CD4-positive, CD25-positive, alpha-beta regulatory T cell (primary cell): ENCODE measurements around the gene MAPK6. TPM values are rescaled to one million over a fixed set of nuclear protein-coding genes. Genes with fewer than 3 reads are reported as not detected.

Experiments
- ATAC-seq, 2 donors: fragments of 150-1000 bp; cut with Tn5 transposase; one replicate each; pipeline ENCODE4 v1.10.0; 2021; ENCODE audit warnings: low read depth in 2 of 2, moderate number of reproducible peaks in 2 of 2, moderate library complexity in 1 of 2
- DNase-seq, 3 donors: peaks; one replicate each; pipeline versions ENCODE4 v3.0.0 to v3.0.0-alpha.2; 2012 to 2022; ENCODE audit warnings: mixed read lengths in 1 of 3
- H3K27ac ChIP-seq: one replicate; pipeline ENCODE4 v1.7.0; 2013; ENCODE audit warnings: mild to moderate bottlenecking, low read length; ENCODE audit not compliant: insufficient read depth, poor library complexity, severe bottlenecking
- H3K27me3 ChIP-seq: one replicate; pipeline ENCODE4 v1.7.0; 2013; ENCODE audit warnings: low read length; ENCODE audit not compliant: control insufficient read depth, insufficient read depth
- H3K36me3 ChIP-seq: one replicate; pipeline ENCODE4 v1.7.0; 2013; ENCODE audit warnings: mild to moderate bottlenecking, low read length, moderate library complexity; ENCODE audit not compliant: control insufficient read depth, insufficient read depth
- H3K4me1 ChIP-seq: 2 replicates; pipeline ENCODE4 v1.7.0; 2013; ENCODE audit warnings: mild to moderate bottlenecking, low read length; ENCODE audit not compliant: insufficient read depth, control insufficient read depth, poor library complexity, severe bottlenecking
- H3K4me3 ChIP-seq: one replicate; pipeline ENCODE4 v1.7.0; 2013; ENCODE audit warnings: low read depth, mild to moderate bottlenecking, low read length, moderate library complexity
- H3K9me3 ChIP-seq, 2 experiments: 1 replicate in 1 of 2; 2 replicates in 1 of 2; pipeline ENCODE4 v1.7.0; 2013; ENCODE audit warnings: low read length in 2 of 2, mild to moderate bottlenecking in 1 of 2, moderate library complexity in 1 of 2; ENCODE audit not compliant: control insufficient read depth in 2 of 2
- H3K27ac Mint-ChIP-seq, 3 donors: one replicate each; pipeline ENCODE4 v1.8.0; 2020 to 2022; ENCODE audit warnings: mild to moderate bottlenecking in 3 of 3, mixed read lengths in 3 of 3, moderate library complexity in 2 of 3
- H3K27me3 Mint-ChIP-seq: one replicate; pipeline ENCODE4 v1.8.0; 2022; ENCODE audit warnings: mild to moderate bottlenecking, mixed read lengths
- H3K36me3 Mint-ChIP-seq: one replicate; pipeline ENCODE4 v1.8.0; 2020; ENCODE audit warnings: mixed read lengths
- H3K4me1 Mint-ChIP-seq, 4 donors: one replicate each; pipeline ENCODE4 v1.8.0; 2020 to 2022; ENCODE audit warnings: mixed read lengths in 4 of 4, mild to moderate bottlenecking in 1 of 4
- H3K4me3 Mint-ChIP-seq, 4 donors: one replicate each; pipeline ENCODE4 v1.8.0; 2020 to 2022; ENCODE audit warnings: mild to moderate bottlenecking in 4 of 4, mixed read lengths in 4 of 4, moderate library complexity in 3 of 4
- H3K9me3 Mint-ChIP-seq, 7 donors: one replicate each; pipeline ENCODE4 v1.8.0; 2020 to 2022; ENCODE audit warnings: mixed read lengths in 7 of 7, mild to moderate bottlenecking in 3 of 7, moderate library complexity in 2 of 7
- polyA plus RNA-seq, 4 donors: library from polyadenylated mRNA; unstranded; fragments of 300-500 nt; fragmentation: Illumina TruSeq; gene quantifications; one replicate each; pipeline ENCODE4 v1.2.3, GENCODE V29; 2021
- total RNA-seq: library from RNA; stranded (reverse); gene quantifications from one replicate; pipeline ENCODE4 v1.2.3, GENCODE V29; 2022

Gene MAPK6
- total and polyA plus RNA-seq, 5 donors from 2014 or later: 8.2 to 49.4 (median 11.1) TPM

DNA sequence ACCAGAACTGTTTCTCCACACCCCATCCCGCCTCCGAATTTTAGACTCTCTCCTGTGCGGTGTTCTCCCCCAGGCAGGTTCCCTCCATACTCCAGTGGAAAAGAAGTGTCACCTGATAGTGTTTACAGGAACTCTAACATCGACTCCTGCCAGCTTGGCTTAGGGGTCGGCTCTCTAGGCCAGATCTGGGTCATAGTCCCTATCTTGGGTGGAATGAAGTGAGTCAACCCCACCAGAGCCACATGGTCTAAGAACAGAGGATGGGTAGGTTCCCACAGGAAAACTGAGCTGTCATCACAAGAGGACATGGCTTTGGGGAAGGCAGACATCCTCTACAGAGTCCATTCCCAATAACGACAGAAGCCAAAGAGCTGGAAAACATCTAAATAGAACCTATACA is 87.6 kb downstream of the MAPK6 start:
- H3K4me1 Mint-ChIP-seq: peaks cover 0 to 5% (median 0%) of the 10 kb centered on the region in 4 donors
- Histone ChIP-seq H3K4me1 (no peaks in the 10 kb centered on the region), H3K4me3 (no peak overlapping the region), H3K27ac (no peak overlapping the region), H3K36me3 (no peaks in the 10 kb centered on the region), H3K27me3 (peaks cover 7% of the 10 kb centered on the region), H3K9me3 (no peaks in the 10 kb centered on the region)
- DNase-seq: no peak
- H3K27ac Mint-ChIP-seq: no peak overlapping the region
- no peaks in the 10 kb centered on the region for H3K9me3 Mint-ChIP-seq
- H3K36me3 Mint-ChIP-seq: peaks cover 2% of the 10 kb centered on the region
- no peak for ATAC-seq
- peaks cover 60% of the 10 kb centered on the region for H3K27me3 Mint-ChIP-seq
- no peak overlapping the region for H3K4me3 Mint-ChIP-seq

- Histone ChIP-seq H3K9me3 (no peaks in the 10 kb centered on the region), H3K4me3 (no peak overlapping the region), H3K27ac (no peak overlapping the region), H3K4me1 (peaks cover 5% of the 10 kb centered on the region), H3K27me3 (peaks cover 7% of the 10 kb centered on the region), H3K36me3 (no peaks in the 10 kb centered on the region)
- ATAC-seq (no peak), DNase-seq (no peak)
- no peak overlapping the region for H3K4me3 Mint-ChIP-seq
- no peaks in the 10 kb centered on the region for H3K9me3 Mint-ChIP-seq
- H3K4me1 Mint-ChIP-seq: peaks cover 0 to 5% (median 0%) of the 10 kb centered on the region in 4 donors
- H3K27ac Mint-ChIP-seq: no peak overlapping the region
- H3K36me3 Mint-ChIP-seq: peaks cover 2% of the 10 kb centered on the region
- H3K27me3 Mint-ChIP-seq: peaks cover 55% of the 10 kb centered on the region
Observed at GRCh38 chr15:52107238-52107637, 88.2 kb downstream of the MAPK6 start.

- Histone ChIP-seq H3K27me3 (peaks cover 7% of the 10 kb centered on the region), H3K4me3 (no peak overlapping the region), H3K27ac (no peak overlapping the region), H3K4me1 (peaks cover 9% of the 10 kb centered on the region), H3K9me3 (no peaks in the 10 kb centered on the region), H3K36me3 (no peaks in the 10 kb centered on the region)
- Mint-ChIP-seq H3K4me1 (peaks cover 0 to 12% (median 0%) of the 10 kb centered on the region in 4 donors), H3K27ac (peak overlapping the region in 1 of 3 donors; percentile 76), H3K9me3 (no peaks in the 10 kb centered on the region), H3K36me3 (no peaks in the 10 kb centered on the region), H3K27me3 (peaks cover 52% of the 10 kb centered on the region), H3K4me3 (peak overlapping the region in 2 of 4 donors; percentile 17 to 47)
- ATAC-seq (no peak), DNase-seq (no peak)
Observed at GRCh38 chr15:52109559-52110451, 90.8 kb downstream of the MAPK6 start.

- DNase-seq (no peak), ATAC-seq (no peak)
- H3K4me1 ChIP-seq: peaks cover 9% of the 10 kb centered on the region
- no peaks in the 10 kb centered on the region for H3K36me3 Mint-ChIP-seq
- H3K9me3 ChIP-seq: no peaks in the 10 kb centered on the region
- peaks cover 7% of the 10 kb centered on the region for H3K27me3 ChIP-seq
- H3K4me1 Mint-ChIP-seq: peaks cover 6 to 28% (median 10%) of the 10 kb centered on the region in 4 donors
- H3K27ac Mint-ChIP-seq: no peak overlapping the region
- H3K4me3 ChIP-seq: no peak overlapping the region
- no peak overlapping the region for H3K27ac ChIP-seq
- no peaks in the 10 kb centered on the region for H3K9me3 Mint-ChIP-seq
- peak overlapping the region; percentile 22 to 81 (median 64) for H3K4me3 Mint-ChIP-seq
- H3K36me3 ChIP-seq: no peaks in the 10 kb centered on the region
- H3K27me3 Mint-ChIP-seq: peaks cover 49% of the 10 kb centered on the region
Observed at GRCh38 chr15:52111517-52112202, 92.6 kb downstream of the MAPK6 start.

DNA sequence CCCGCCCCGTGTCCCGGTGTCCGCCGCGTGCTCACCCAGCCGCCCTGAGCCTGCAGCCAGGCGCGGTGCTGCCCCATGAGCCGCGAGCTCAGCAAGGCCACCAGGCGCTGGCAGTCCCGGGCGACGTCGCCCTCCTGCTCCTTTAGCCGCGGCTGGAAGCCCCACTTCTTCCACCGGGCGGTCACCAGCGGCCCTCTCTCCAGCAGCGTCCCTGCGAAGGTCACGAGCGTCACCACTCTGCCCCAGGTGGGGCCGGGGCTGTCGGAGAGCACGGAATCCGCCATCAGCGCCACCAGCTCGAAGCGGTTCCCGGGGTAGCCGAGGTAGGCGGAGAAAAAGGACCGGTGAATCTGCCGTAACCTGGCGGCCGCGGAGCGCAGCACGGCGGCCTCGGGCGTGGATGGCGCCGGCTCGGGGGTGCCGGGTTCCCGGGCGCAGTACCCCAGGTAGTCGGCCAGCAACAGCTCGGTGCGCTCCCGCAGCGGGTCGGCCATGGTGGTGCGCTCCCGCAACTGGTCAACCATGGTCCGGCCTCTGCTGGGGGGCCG is 93.3 kb downstream of the MAPK6 start:
- no peaks in the 10 kb centered on the region for H3K9me3 ChIP-seq
- H3K4me1 ChIP-seq: peaks cover 9% of the 10 kb centered on the region
- Mint-ChIP-seq H3K27me3 (peaks cover 49% of the 10 kb centered on the region), H3K27ac (no peak overlapping the region), H3K4me3 (peak overlapping the region in 3 of 4 donors; percentile 62 to 81 (median 80)), H3K36me3 (no peaks in the 10 kb centered on the region), H3K4me1 (peaks cover 6 to 29% (median 11%) of the 10 kb centered on the region in 4 donors), H3K9me3 (no peaks in the 10 kb centered on the region)
- ATAC-seq (peak; percentile 73 to 74), DNase-seq (peak; percentile 6 to 50 (median 46))
- H3K27ac ChIP-seq: no peak overlapping the region
- no peaks in the 10 kb centered on the region for H3K36me3 ChIP-seq
- no peak overlapping the region for H3K4me3 ChIP-seq
- H3K27me3 ChIP-seq: peaks cover 7% of the 10 kb centered on the region

DNA sequence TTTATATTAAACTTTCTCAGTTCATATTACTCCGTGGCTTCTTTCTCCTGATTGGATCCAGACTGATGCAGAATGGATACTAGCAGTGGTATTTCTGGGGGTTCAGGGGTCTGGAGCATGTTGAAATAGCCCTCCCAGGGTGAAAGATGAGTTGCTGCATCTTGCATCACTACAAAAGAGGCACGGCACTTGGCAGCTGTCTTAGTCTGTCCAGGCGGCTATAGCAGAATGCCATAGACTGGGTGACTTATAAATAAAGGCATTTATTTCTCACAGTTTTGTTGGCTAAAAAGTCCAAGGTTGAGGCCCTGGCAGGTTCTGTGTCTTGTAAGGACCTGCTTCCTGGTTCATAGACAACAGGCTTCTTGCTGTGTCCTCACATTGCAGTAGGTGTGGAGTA is 94.2 kb downstream of the MAPK6 start:
- DNase-seq: no peak
- Mint-ChIP-seq H3K36me3 (no peaks in the 10 kb centered on the region), H3K9me3 (no peaks in the 10 kb centered on the region), H3K4me1 (peaks cover 6 to 29% (median 13%) of the 10 kb centered on the region in 4 donors), H3K27ac (peak overlapping the region in 1 of 3 donors; percentile 25), H3K4me3 (peak overlapping the region; percentile 23 to 76 (median 55)), H3K27me3 (peaks cover 43% of the 10 kb centered on the region)
- peaks cover 7% of the 10 kb centered on the region for H3K27me3 ChIP-seq
- no peak for ATAC-seq
- H3K4me1 ChIP-seq: peaks cover 9% of the 10 kb centered on the region
- H3K9me3 ChIP-seq: no peaks in the 10 kb centered on the region
- no peaks in the 10 kb centered on the region for H3K36me3 ChIP-seq
- no peak overlapping the region for H3K27ac ChIP-seq
- H3K4me3 ChIP-seq: no peak overlapping the region

GRCh38 chr15:52113708-52114107 is 94.7 kb downstream of the MAPK6 start:
- Histone ChIP-seq H3K4me3 (no peak overlapping the region), H3K36me3 (no peaks in the 10 kb centered on the region), H3K9me3 (no peaks in the 10 kb centered on the region), H3K4me1 (peaks cover 9% of the 10 kb centered on the region), H3K27me3 (peaks cover 7% of the 10 kb centered on the region), H3K27ac (no peak overlapping the region)
- ATAC-seq (no peak), DNase-seq (no peak)
- Mint-ChIP-seq H3K4me3 (peak overlapping the region in 1 of 4 donors; percentile 76), H3K9me3 (no peaks in the 10 kb centered on the region), H3K27ac (no peak overlapping the region), H3K4me1 (peaks cover 6 to 29% (median 13%) of the 10 kb centered on the region in 4 donors), H3K27me3 (peaks cover 39% of the 10 kb centered on the region), H3K36me3 (no peaks in the 10 kb centered on the region)
